Upper lobe of left lung (tissue), 4 donors: ENCODE results near the gene RFTN1.

Experiments
- CTCF ChIP-seq, 6 experiments: fragments of 450-650 bp in 4 of 6; fragments of 200-600 bp in 2 of 6; sonication (generic) in 2 of 6; IDR thresholded peaks; one replicate each; pipeline ENCODE4 v1.5.1; 2016 to 2019; ENCODE audit warnings: antibody characterized with exemption in 6 of 6
- EP300 ChIP-seq, 4 donors: sonication (generic); formaldehyde crosslinking; IDR thresholded peaks; one replicate each; pipeline ENCODE4 v1.5.1; 2017; ENCODE audit warnings: antibody characterized with exemption in 4 of 4, control low read depth in 2 of 4

GRCh38 chr3:16494814-16495431 lies 18.6 kb downstream of the RFTN1 start:
- TF ChIP-seq CTCF (IDR thresholded peaks at IDR 0.05), result no peak
- TF ChIP-seq EP300 (IDR thresholded peaks at IDR 0.05), result no peak
